Measurements from ENCODE around the gene METTL9. TPM values are rescaled to one million over a fixed set of nuclear protein-coding genes. Genes with fewer than 3 reads are reported as not detected.

Gene METTL9
- total RNA-seq, 1 experiment from 2014 or later, result 41.4 TPM

GRCh38 chr16:21667575-21667974 is 68.2 kb downstream of the METTL9 start:
- TF ChIP-seq CTCF (IDR thresholded peaks at IDR 0.05 in 2 of 3, conservative IDR thresholded peaks at IDR 0.05 in 1 of 3; ENCODE audit: borderline replicate concordance in 1 of 3, insufficient read depth in 1 of 3, low read depth in 2 of 3, low read length in 2 of 3), result no peak
- no peak for TF ChIP-seq FOSL1 (IDR thresholded peaks at IDR 0.05; ENCODE audit: low read depth)
- no peak for TF ChIP-seq ATF3 (IDR thresholded peaks at IDR 0.05)
- no peak for TF ChIP-seq ELF1 (IDR thresholded peaks at IDR 0.05; ENCODE audit: borderline replicate concordance, low read depth)
- TF ChIP-seq RAD21 (IDR thresholded peaks at IDR 0.05; ENCODE audit: low read depth), result no peak
- no peak for TF ChIP-seq CBX3 (IDR thresholded peaks at IDR 0.05; ENCODE audit: low read depth)
- no peak for TF ChIP-seq ZNF274 (IDR thresholded peaks at IDR 0.05; ENCODE audit: low read depth, low read length)
- no peak for TF ChIP-seq REST (IDR thresholded peaks at IDR 0.05; ENCODE audit: low read depth)
- TF ChIP-seq TCF7L2 (IDR thresholded peaks at IDR 0.05; ENCODE audit: borderline replicate concordance, extremely low read depth, insufficient read depth, insufficient read length), result no peak
- no peak for TF ChIP-seq ZBTB33 (IDR thresholded peaks at IDR 0.05; ENCODE audit: extremely low read depth, insufficient replicate concordance, low read length)
- TF ChIP-seq POLR2A (IDR thresholded peaks at IDR 0.05; ENCODE audit: borderline replicate concordance, extremely low read depth, insufficient read depth, insufficient read length), result no peak
- no peak for TF ChIP-seq POLR2AphosphoS5 (IDR thresholded peaks at IDR 0.05; ENCODE audit: low read depth, low read length)
- TF ChIP-seq SIN3A (IDR thresholded peaks at IDR 0.05; ENCODE audit: low read depth), result no peak
- no peak for TF ChIP-seq YY1 (IDR thresholded peaks at IDR 0.05; ENCODE audit: extremely low read depth, insufficient replicate concordance, low read depth, low read length)
- TF ChIP-seq MAX (IDR thresholded peaks at IDR 0.05), result no peak
- no peak for TF ChIP-seq EZH2 (IDR thresholded peaks at IDR 0.05)
- TF ChIP-seq SP1 (IDR thresholded peaks at IDR 0.05; ENCODE audit: low read depth), result no peak
- no peak for TF ChIP-seq ZFX (IDR thresholded peaks at IDR 0.05)
- TF ChIP-seq CEBPB (IDR thresholded peaks at IDR 0.05; ENCODE audit: low read depth), result no peak
- no peak for TF ChIP-seq EZH2phosphoT487 (IDR thresholded peaks at IDR 0.05; ENCODE audit: borderline replicate concordance)
- H3K4me2 ChIP-seq (ENCODE audit: low read length), result no peak overlapping the region
- H3K4me3 ChIP-seq (replicated peaks in 1 of 2; ENCODE audit: low read depth in 1 of 2, low read length in 2 of 2), result no peak overlapping the region
- POLR2A ChIA-PET, result no interaction called here
- no peaks in the 10 kb centered on the region for H3K9me3 ChIP-seq (ENCODE audit: control insufficient read depth in 1 of 2, insufficient read depth in 1 of 2, low read depth in 1 of 2, low read length in 2 of 2)
- no peaks in the 10 kb centered on the region for H4K20me1 ChIP-seq (ENCODE audit: insufficient read depth)
- CTCF ChIA-PET, result no interaction called here
- RAD21 ChIA-PET (ENCODE audit: low non-redundant PET in 1 of 2, low total read pairs in 2 of 2, uncharacterized antibody in 2 of 2, unreplicated experiment in 2 of 2), result no interaction called here
- ATAC-seq (no peak), DNase-seq (ENCODE audit: low read depth, low spot score) (no peak)
- BruUV-seq (replicated peaks), result no TSS peak
- intact Hi-C loops (cut with micrococcal nuclease), result no loop called here
- no peak overlapping the region for H3K9ac ChIP-seq (ENCODE audit: low read length)
- no peaks in the 10 kb centered on the region for H3K4me1 ChIP-seq (ENCODE audit: control insufficient read depth in 1 of 2, insufficient read depth in 2 of 2, low read length in 2 of 2)
- H3K36me3 ChIP-seq (ENCODE audit: control insufficient read depth in 1 of 2, insufficient read depth in 2 of 2, low read length in 2 of 2), result no peaks in the 10 kb centered on the region
- no peaks in the 10 kb centered on the region for H3K9me2 ChIP-seq (ENCODE audit: insufficient read depth)
- H3K27me3 ChIP-seq (ENCODE audit: insufficient read depth, low read length), result no peaks in the 10 kb centered on the region
- no peak overlapping the region for H3K27ac ChIP-seq (ENCODE audit: low read depth, low read length)
- no peaks in the 10 kb centered on the region for H3K79me2 ChIP-seq (ENCODE audit: insufficient read depth, low read length)
- no peak overlapping the region for H2AFZ ChIP-seq (ENCODE audit: low read depth, low read length, poor library complexity, severe bottlenecking)
